Activated gamma-delta T cell treated with anti-CD3 and anti-CD28 coated beads, Interleukin-2, amount 50 U/mL, for 16 hours (primary cell): ENCODE measurements around the gene DNAH1.

Experiments used
- DNase-seq: peaks from one replicate; pipeline ENCODE4 v3.0.0-alpha.2; 2020; ENCODE audit warnings: low read depth

Gene DNAH1

GRCh38 chr3:52435246-52436101 is 119.4 kb downstream of the DNAH1 start:
- DNase-seq = no peak

GRCh38 chr3:52436500-52437149 is 120.5 kb downstream of the DNAH1 start:
- DNase-seq = no peak

- DNase-seq = no peak
These were observed 121.4 kb downstream of the DNAH1 start for GRCh38 chr3:52437326-52438103.

- DNase-seq = no peak
These were observed 121.9 kb downstream of the DNAH1 start for GRCh38 chr3:52438104-52438376.

- DNase-seq = no peak
These were observed 122.7 kb downstream of the DNAH1 start for GRCh38 chr3:52438579-52439425.

- DNase-seq = no peak
These were observed 123.5 kb downstream of the DNAH1 start for GRCh38 chr3:52439426-52440248.

- DNase-seq = no peak
These were observed 124.1 kb downstream of the DNAH1 start for GRCh38 chr3:52440249-52440551.

GRCh38 chr3:52440671-52441070 is 124.6 kb downstream of the DNAH1 start:
- DNase-seq = no peak

GRCh38 chr3:52441091-52441771 is 125.1 kb downstream of the DNAH1 start:
- no peak for DNase-seq

- no peak for DNase-seq
These were observed 125.7 kb downstream of the DNAH1 start for GRCh38 chr3:52441772-52442332.

- no peak for DNase-seq
These were observed 126.5 kb downstream of the DNAH1 start for GRCh38 chr3:52442409-52443267.

GRCh38 chr3:52443268-52443610 is 127.1 kb downstream of the DNAH1 start:
- DNase-seq = no peak

GRCh38 chr3:52443791-52444687 is 127.9 kb downstream of the DNAH1 start:
- no peak for DNase-seq

GRCh38 chr3:52444860-52445793 is 129.0 kb downstream of the DNAH1 start, which contains the start of gene SEMA3G:
SEMA3G (minus strand) TSS chr3:52445103; CDS start chr3:52445027, 76 bp downstream.
- peak; percentile 65 for DNase-seq

- no peak for DNase-seq
These were observed 129.9 kb downstream of the DNAH1 start for GRCh38 chr3:52446042-52446441.

- peak; percentile 56 for DNase-seq
These were observed 130.8 kb downstream of the DNAH1 start for GRCh38 chr3:52446631-52447511.
